Myocyte (in vitro differentiated cells): ENCODE measurements around the gene GK. TPM values are rescaled to one million over a fixed set of nuclear protein-coding genes. Genes with fewer than 3 reads are reported as not detected.
A peak's percentile ranks its signal among the peaks of the same experiment; 100 is the strongest.
"Not testable (repeated sequence)": the region's sequence is repeated elsewhere in the genome, so short reads cannot be mapped to it uniquely, and the experiment has no call there.

Experiments used
- DNase-seq: peaks from one replicate; pipeline ENCODE4 v3.0.0-alpha.2; 2012; ENCODE audit warnings: low read depth
- total RNA-seq: library from RNA; depleted of rRNA; stranded (reverse); fragments of >200 nt; gene quantifications from 2 replicates; pipeline ENCODE4 v1.2.3, GENCODE V29; 2014

GK gene
- total RNA-seq, 1 donor from 2014 or later, result 3.8 TPM

DNA sequence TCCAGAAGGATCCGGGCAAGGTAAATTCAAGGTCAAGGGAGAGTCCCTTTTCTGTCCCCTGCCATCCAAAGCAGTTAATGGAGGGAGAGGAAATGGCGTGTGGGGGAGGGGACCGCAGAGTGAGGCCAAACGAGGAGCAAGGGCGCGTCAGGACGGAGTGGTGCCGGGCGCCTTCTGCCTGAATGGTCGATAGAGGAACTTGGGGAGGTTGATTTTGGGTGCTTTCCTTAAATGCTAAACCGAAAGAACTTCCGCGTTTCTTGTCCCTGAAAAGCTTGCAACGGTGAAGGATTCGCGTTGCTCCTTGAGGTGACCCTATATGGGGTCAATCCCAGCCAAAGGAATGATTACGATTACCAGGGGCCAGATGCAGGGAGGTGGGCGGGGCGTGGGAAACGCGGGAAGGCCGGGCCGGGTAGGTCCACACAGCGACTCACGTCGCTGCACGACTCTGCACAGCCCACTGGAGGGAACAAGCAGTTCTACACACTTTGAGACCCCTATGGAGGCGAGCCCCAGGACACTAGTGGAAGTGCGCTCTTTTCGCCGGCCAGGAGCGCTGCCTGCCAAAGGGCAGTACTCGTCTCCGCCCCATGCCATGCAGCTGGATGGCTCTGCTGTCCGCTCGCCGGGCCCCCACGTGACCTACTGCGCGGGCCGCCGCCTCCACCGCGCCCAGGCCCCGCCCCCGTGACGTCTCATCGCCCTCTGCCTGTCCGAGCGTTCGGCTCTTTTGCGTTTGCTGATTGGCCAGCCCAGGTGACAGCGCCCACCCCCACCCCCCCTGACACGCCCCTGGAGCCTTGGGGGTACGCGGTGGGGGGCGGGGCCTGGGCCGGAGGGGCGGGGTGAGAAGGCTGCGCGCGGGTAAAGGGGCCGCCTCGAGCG lies 452 bp upstream of the GK start:
- DNase-seq, result peak; percentile 89

DNA sequence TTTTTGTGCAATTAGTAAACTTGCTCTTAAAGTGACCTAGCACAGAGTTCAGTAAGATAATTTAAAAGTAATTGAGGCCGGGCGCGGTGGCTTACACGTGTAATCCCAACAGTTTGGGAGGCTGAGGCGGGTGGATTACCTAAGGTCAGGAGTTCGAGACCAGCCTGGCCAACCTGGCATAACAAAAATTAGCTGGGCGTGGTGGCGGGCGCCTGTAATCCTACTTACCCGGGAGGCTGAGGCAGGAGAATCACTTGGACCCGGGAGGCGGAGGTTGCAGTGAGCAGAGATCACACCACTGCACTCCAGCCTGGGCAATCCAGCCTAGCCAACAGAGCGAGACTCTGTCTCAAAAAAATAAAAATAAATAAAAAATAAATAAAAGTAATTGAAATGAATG lies 1.2 kb downstream of the GK start:
- not testable (repeated sequence) for DNase-seq

DNA sequence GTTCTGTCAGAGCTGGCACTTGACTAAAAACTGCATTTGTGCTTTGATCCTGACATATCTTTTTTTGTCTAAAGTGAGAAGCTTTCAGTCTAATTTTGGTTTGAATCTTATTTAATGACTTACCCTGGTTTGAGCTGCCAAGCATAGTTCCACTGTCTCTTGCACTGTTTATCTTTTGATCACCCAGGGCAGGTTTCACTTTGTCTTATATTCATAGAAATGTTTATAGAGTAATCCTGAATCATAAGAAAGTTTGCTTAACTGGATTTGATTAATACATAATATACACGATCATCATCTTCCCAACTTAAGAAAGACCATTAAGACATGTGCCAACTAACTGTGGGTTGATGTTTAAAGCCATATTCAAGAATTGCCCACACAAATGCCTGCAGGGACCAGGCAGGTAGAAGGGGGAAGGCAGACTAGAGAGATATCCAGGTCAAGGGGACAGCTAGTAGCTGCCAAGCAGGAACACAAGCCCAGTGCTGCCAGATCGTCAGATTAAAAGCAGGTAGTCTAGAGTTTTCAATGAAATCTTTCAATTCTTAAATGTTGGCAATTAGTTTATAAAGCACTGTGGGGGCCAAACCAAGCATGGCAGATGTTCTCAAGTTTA lies 1.9 kb downstream of the GK start:
- no peak for DNase-seq

GRCh38 chrX:30655991-30656390 lies 2.8 kb downstream of the GK start:
- DNase-seq, result no peak

GRCh38 chrX:30657196-30658161 lies 4.3 kb downstream of the GK start:
- no peak for DNase-seq

GRCh38 chrX:30659421-30659820 lies 6.2 kb downstream of the GK start:
- DNase-seq, result no peak

DNA sequence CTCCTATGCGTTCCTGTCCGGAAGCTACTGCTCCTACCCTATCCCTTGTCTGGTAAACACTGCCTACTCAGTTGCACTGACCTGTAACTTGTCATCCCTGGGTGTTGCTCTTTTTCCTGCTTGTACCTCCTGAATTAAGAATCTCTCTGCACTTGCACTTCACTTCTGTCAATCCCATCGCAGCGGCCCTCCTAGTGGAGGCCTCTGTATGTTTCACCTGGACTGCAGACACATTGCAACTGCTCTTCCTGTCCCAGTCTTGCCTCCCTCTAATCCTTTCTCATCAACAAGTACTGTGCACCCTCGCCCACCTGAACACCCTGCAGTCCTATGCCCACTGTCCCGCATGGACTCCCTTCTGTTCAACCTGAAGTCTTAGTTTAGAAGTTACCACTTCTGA lies 8.0 kb downstream of the GK start:
- DNase-seq, result no peak

DNA sequence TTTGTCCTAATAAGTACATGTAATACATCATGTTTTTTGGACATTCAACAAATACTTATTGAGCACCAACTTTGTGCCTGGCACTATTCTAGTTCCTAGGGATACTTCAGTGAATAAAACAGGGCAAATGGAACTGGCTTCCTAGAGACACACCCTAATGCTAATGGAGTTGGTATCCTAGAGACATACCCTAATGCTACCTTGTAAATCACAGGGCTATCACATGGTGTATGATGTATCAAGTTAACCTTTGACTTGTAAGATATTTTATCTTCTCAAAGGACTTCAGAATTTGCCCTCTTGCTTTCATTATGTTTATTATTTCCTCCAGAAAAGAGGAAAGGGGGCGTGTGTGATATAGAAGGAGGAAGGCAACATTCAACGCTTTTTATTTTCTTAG lies 10.1 kb downstream of the GK start:
- DNase-seq, result no peak

GRCh38 chrX:30665471-30665870 lies 12.2 kb downstream of the GK start:
- no peak for DNase-seq

DNA sequence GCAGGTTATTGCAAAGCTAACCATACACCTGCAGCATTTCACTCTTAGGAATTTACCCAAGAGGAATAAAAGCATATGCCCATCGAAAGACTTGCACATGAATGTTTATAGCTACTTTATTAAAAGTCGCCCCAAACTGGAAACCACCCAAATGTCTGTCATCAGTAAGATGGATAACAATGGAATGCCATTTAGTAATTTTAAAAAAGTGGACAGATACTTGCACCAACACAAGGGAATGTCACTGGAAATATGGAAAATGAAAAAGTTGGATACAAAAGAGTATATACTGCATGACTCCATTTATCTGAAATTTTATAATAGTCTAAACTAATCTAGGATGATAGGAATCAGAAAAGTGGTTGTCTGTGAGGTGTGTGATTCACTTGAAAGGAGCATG lies 12.9 kb downstream of the GK start:
- DNase-seq, result no peak

- DNase-seq, result no peak
Observed at GRCh38 chrX:30668581-30668980, 15.4 kb downstream of the GK start.

GRCh38 chrX:30671189-30671588 lies 18.0 kb downstream of the GK start:
- DNase-seq, result not testable (repeated sequence)

DNA sequence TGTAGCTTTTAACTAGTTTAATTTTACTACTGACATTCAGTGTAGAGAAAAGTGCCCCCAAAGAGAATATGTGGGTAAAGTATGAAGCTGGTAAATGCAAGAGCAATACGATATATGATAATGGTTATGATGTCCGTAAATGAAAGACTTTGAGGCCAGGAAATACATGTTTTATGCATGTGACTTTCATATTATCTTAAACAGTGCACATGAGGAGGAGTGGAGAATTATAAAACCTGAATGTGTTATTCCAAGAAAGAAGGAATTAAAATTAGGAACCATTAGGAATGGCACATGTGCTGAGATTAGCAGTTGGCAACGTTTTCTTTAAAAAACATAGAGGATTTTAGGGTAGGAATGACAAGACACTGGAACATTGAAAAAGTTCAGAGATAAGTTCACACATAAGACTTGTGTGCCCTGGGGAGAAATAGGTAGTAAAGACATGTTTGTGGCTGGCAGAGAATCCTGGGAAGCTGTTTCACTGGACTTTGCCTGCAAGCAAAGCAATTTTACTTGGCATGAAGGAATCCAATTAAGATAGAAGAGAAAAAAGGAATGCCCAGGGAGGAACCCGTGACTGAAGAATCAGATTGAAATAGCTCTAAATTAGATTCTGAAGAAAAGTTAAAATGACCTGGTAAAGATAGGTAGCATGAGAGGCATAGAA lies 20.0 kb downstream of the GK start:
- DNase-seq, result no peak

DNA sequence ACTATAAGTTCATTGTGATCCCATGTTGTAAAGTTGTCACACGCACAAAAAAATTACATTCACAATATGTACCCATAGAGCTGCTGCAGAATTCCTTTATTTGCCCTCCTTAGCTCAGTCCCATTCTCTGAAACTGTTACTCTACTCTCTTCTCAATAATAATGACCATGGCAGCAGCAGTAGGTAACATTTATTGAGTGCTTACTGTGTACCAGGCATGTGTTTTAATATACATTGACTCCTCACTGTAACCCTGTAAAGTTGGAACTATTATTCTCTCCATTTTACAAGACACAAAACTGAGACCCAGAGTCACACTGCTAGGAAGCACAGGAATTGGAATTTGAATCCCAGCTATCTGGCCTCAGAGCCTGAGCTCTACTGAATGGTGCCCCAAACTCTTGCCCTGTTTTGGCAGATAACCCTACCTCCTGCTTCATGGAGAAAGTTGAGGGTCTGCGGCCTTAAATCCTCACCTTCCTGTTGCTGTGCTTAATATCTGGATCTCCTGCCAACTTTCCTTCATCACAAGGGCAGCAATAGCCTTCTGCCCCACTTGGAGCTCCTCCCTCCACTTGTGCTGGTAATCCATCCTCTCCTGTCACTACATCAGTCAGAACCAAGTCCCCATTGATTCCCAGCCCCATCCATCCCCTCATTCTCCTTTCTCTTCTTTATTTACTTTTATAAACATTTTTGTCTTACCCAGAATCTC lies 20.8 kb downstream of the GK start:
- no peak for DNase-seq

DNA sequence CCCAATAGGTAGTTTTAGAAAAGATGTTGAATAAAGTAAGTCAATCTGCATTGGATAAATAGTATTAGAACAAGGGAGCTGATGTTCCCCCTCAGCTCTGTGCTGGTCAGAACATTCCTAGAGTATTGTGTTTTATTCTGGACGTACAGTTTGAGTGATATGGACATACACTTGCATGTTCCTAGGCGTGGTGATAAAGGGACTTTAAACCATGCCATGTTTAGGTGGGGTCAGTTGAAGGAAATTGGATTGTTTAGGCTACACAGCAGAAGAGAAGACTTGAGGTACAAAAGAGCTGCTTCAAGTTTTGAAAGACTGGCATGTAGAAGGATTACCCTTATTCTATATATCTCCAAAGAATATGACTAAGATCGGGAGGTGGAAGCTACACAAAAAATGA lies 21.6 kb downstream of the GK start:
- no peak for DNase-seq

DNA sequence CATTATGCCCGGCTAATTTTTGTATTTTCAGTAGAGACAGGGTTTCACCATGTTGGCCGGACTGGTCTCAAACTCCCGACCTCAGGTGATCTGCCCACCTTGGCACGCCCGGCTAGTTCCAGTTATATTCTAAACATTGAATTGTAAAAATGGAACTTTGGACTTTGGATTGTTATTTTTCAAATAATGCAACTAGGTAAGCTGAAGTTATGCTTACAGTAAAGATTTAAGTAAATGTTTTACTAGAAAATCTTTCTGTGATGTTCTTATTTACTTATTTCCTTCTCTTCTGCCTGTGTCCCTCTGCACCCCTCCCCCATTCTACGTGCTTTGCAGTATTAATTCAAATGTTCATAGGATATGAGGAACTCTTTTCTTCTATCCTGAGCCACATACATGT lies 26.1 kb downstream of the GK start:
- DNase-seq, result no peak

GRCh38 chrX:30680618-30681017 lies 27.4 kb downstream of the GK start:
- DNase-seq, result no peak

DNA sequence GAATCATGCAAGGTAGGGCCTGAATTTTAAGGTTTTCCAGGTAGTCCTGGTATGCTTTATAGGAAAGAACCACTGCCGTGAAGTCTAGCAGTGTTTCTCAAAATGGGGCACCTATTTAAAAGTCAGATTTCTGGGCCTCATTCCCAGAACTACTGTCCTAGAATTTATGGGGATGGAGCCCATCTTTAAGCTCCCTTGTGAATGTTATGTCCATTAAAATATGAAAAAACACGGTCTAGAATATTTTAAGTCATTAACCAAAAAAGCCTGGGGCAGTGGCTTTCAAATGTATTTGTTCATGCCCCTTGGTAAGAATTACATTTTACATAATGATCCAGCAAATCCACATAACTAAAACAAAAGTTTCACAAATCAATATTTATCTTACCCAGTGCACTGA lies 35.4 kb downstream of the GK start:
- DNase-seq, result no peak

DNA sequence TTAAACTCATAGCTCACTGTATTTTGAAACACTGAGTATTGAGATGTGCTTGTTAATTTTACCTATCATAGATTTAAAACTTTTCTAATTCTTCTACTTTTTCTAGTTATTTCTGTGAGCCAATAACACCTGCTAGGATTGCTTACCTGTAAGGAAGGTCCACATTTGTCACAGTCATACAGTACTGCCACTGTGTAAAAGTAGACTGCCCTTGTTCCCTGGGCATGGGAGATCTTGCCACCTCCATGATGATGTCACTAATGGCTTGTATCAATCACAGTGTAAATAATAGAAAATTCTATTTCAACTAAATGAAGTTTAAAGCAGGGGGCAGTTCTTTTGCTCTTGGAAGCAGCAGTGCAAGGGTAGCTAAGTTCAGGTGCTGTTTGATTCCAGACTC lies 35.9 kb downstream of the GK start:
- no peak for DNase-seq

DNA sequence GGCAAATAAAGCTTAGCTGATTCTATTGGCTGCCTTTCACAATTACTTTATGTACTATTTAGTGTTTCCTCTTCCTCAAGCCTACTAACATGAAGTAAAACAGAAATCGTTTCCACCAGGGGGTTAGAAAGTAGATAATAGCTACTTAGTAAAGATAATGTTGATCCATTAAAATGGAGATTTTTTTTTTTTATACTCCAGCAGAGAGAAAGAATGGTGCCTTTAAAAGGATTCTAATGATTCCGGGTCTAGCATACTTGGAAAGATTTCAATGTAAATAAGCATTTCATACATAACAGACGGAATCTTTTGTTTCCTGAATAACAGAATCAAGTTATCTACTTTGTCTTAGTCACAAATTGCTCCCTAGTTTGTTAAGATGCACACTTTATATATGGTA lies 37.1 kb downstream of the GK start:
- DNase-seq, result no peak
